ENCODE data around the gene ENG.
"Not testable (repeated sequence)": the region's sequence is repeated elsewhere in the genome, so short reads cannot be mapped to it uniquely, and the experiment has no call there.

The ENG gene

DNA sequence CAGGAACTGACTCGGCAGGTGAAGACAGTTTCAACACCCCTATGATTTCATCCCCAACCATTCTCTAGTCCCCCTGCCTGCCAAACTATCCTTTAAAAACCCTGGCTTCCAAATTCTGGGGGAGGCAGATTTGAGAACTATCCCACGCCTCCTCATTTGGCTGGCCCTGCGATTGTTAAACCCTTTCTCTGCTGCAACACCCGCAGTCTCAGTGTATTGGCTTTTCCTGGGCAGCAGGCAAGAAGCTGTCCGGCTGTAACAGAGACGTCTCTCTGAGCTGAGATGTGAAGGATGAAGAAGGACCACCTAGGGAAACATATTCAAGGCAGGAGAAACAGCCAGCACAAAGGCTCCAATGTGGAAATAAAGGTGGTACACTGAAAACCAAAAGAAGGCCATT, 38.4 kb upstream of the ENG start:
- Histone ChIP-seq H3K4me1 (ENCODE audit: control insufficient read depth in 1 of 2, insufficient read depth in 2 of 2, low read length in 2 of 2) (peaks cover 0 to 14% of the 10 kb centered on the region in 2 donors), H3K9ac (ENCODE audit: low read depth in 1 of 2, low read length in 2 of 2) (no peak overlapping the region), H3K27me3 (ENCODE audit: control insufficient read depth in 1 of 2, insufficient read depth in 2 of 2, low read length in 2 of 2) (no peaks in the 10 kb centered on the region), H3K4me3 (ENCODE audit: low read depth in 1 of 2, low read length in 2 of 2) (no peak overlapping the region), H3K36me3 (ENCODE audit: control insufficient read depth in 1 of 2, insufficient read depth in 2 of 2, low read length in 2 of 2) (peaks cover 20 to 43% of the 10 kb centered on the region in 2 donors), H3K9me3 (ENCODE audit: control insufficient read depth in 1 of 2, low read length in 2 of 2) (peaks cover 10 to 22% of the 10 kb centered on the region in 2 donors), H3K27ac (ENCODE audit: low read depth, low read length) (no peak overlapping the region)

GRCh38 chr9:127890053-127890452, 35.6 kb upstream of the ENG start:
- H3K36me3 ChIP-seq (ENCODE audit: control insufficient read depth in 1 of 2, insufficient read depth in 2 of 2, low read length in 2 of 2): peaks cover 17 to 45% of the 10 kb centered on the region in 2 donors

GRCh38 chr9:127887792-127888191, 33.3 kb upstream of the ENG start:
- no peak overlapping the region for H3K9ac ChIP-seq (ENCODE audit: low read depth in 1 of 2, low read length in 2 of 2)
- no peaks in the 10 kb centered on the region for H3K4me1 ChIP-seq (ENCODE audit: control insufficient read depth in 1 of 2, insufficient read depth in 2 of 2, low read length in 2 of 2)
- peaks cover 0 to 7% of the 10 kb centered on the region in 2 donors for H3K9me3 ChIP-seq (ENCODE audit: control insufficient read depth in 1 of 2, low read length in 2 of 2)
- no peaks in the 10 kb centered on the region for H3K27me3 ChIP-seq (ENCODE audit: control insufficient read depth in 1 of 2, insufficient read depth in 2 of 2, low read length in 2 of 2)
- H3K4me3 ChIP-seq (ENCODE audit: low read depth in 1 of 2, low read length in 2 of 2): no peak overlapping the region
- H3K36me3 ChIP-seq (ENCODE audit: control insufficient read depth in 1 of 2, insufficient read depth in 2 of 2, low read length in 2 of 2): peaks cover 0 to 23% of the 10 kb centered on the region in 2 donors
- no peak overlapping the region for H3K27ac ChIP-seq (ENCODE audit: low read depth, low read length)

More at GRCh38 chr9:127890053-127890452, 35.6 kb upstream of the ENG start:
- Histone ChIP-seq H3K4me3 (ENCODE audit: low read depth in 1 of 2, low read length in 2 of 2) (no peak overlapping the region), H3K9me3 (ENCODE audit: control insufficient read depth in 1 of 2, low read length in 2 of 2) (peaks cover 10 to 21% of the 10 kb centered on the region in 2 donors), H3K27ac (ENCODE audit: low read depth, low read length) (no peak overlapping the region), H3K9ac (ENCODE audit: low read depth in 1 of 2, low read length in 2 of 2) (no peak overlapping the region), H3K4me1 (ENCODE audit: control insufficient read depth in 1 of 2, insufficient read depth in 2 of 2, low read length in 2 of 2) (no peaks in the 10 kb centered on the region), H3K27me3 (ENCODE audit: control insufficient read depth in 1 of 2, insufficient read depth in 2 of 2, low read length in 2 of 2) (no peaks in the 10 kb centered on the region)

- H3K9ac ChIP-seq (ENCODE audit: low read depth in 1 of 2, low read length in 2 of 2): no peak overlapping the region
- H3K4me1 ChIP-seq (ENCODE audit: control insufficient read depth in 1 of 2, insufficient read depth in 2 of 2, low read length in 2 of 2): no peaks in the 10 kb centered on the region
- H3K4me3 ChIP-seq (ENCODE audit: low read depth in 1 of 2, low read length in 2 of 2): no peak overlapping the region
- peaks cover 0 to 22% of the 10 kb centered on the region in 2 donors for H3K36me3 ChIP-seq (ENCODE audit: control insufficient read depth in 1 of 2, insufficient read depth in 2 of 2, low read length in 2 of 2)
- H3K27me3 ChIP-seq (ENCODE audit: control insufficient read depth in 1 of 2, insufficient read depth in 2 of 2, low read length in 2 of 2): no peaks in the 10 kb centered on the region
- H3K9me3 ChIP-seq (ENCODE audit: control insufficient read depth in 1 of 2, low read length in 2 of 2): no peaks in the 10 kb centered on the region
- H3K27ac ChIP-seq (ENCODE audit: low read depth, low read length): no peak overlapping the region
Measured at GRCh38 chr9:127886401-127886972, 32.0 kb upstream of the ENG start.

GRCh38 chr9:127885508-127886281, 31.2 kb upstream of the ENG start:
- H3K36me3 ChIP-seq (ENCODE audit: control insufficient read depth in 1 of 2, insufficient read depth in 2 of 2, low read length in 2 of 2): peaks cover 0 to 22% of the 10 kb centered on the region in 2 donors
- no peaks in the 10 kb centered on the region for H3K27me3 ChIP-seq (ENCODE audit: control insufficient read depth in 1 of 2, insufficient read depth in 2 of 2, low read length in 2 of 2)
- H3K4me1 ChIP-seq (ENCODE audit: control insufficient read depth in 1 of 2, insufficient read depth in 2 of 2, low read length in 2 of 2): no peaks in the 10 kb centered on the region
- H3K9ac ChIP-seq (ENCODE audit: low read depth in 1 of 2, low read length in 2 of 2): no peak overlapping the region
- no peak overlapping the region for H3K4me3 ChIP-seq (ENCODE audit: low read depth in 1 of 2, low read length in 2 of 2)
- H3K27ac ChIP-seq (ENCODE audit: low read depth, low read length): no peak overlapping the region
- H3K9me3 ChIP-seq (ENCODE audit: control insufficient read depth in 1 of 2, low read length in 2 of 2): no peaks in the 10 kb centered on the region

DNA sequence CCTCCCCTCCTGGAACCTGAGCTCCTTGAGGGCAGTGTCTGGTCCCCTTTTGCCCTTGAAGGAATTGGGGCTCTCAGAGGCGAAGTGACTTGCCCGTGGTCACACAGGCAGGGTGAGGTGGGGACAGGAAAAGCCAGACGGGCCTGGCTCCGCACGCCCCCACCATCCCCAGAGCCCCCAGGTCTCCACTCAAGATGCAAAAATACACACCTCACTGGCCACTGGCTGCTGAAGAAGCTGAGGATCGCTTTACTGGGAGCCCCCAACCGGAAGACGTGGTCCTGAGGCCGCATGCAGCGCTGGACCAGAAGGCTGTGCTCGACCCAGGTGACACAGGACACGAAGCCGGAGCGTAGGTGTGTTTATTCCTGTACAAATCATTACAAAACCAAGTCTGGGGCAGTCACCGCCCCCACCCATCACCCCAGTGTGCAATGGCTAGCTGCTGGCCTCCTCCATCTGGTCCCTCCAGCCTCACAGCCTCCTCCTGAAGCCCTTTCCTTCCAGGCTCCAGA, 30.6 kb upstream of the ENG start:
- Histone ChIP-seq H3K9ac (ENCODE audit: low read depth in 1 of 2, low read length in 2 of 2) (no peak overlapping the region), H3K4me3 (ENCODE audit: low read depth in 1 of 2, low read length in 2 of 2) (no peak overlapping the region), H3K27me3 (ENCODE audit: control insufficient read depth in 1 of 2, insufficient read depth in 2 of 2, low read length in 2 of 2) (no peaks in the 10 kb centered on the region), H3K27ac (ENCODE audit: low read depth, low read length) (no peak overlapping the region), H3K4me1 (ENCODE audit: control insufficient read depth in 1 of 2, insufficient read depth in 2 of 2, low read length in 2 of 2) (no peaks in the 10 kb centered on the region), H3K36me3 (ENCODE audit: control insufficient read depth in 1 of 2, insufficient read depth in 2 of 2, low read length in 2 of 2) (peaks cover 0 to 16% of the 10 kb centered on the region in 2 donors), H3K9me3 (ENCODE audit: control insufficient read depth in 1 of 2, low read length in 2 of 2) (no peaks in the 10 kb centered on the region)

DNA sequence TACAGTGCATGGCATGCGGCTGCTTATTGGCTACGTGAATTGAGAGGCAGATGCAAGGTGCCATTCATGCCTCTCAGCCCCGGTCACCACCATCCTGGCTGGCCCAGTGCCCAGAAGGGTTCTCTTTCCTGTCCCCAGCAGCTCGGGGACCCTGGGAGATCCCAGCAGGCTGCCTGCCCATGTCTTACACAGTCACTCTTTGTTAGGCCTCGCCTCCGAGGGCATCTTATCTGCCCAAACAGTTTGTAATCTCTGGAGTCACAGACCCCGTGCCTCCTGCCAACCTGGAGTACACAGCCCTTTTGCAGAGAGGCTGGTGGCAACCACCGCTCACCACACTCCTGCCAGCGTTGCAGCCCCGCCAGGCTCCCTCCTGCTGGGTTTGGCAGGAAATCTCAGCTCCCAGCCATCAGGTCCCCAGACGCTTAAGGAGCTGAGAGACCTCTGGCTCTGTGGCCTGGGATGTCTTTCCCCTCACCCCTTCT, 30.0 kb upstream of the ENG start:
- Histone ChIP-seq H3K4me3 (ENCODE audit: low read depth in 1 of 2, low read length in 2 of 2) (no peak overlapping the region), H3K9ac (ENCODE audit: low read depth in 1 of 2, low read length in 2 of 2) (no peak overlapping the region), H3K36me3 (ENCODE audit: control insufficient read depth in 1 of 2, insufficient read depth in 2 of 2, low read length in 2 of 2) (peaks cover 0 to 15% of the 10 kb centered on the region in 2 donors), H3K4me1 (ENCODE audit: control insufficient read depth in 1 of 2, insufficient read depth in 2 of 2, low read length in 2 of 2) (no peaks in the 10 kb centered on the region), H3K27me3 (ENCODE audit: control insufficient read depth in 1 of 2, insufficient read depth in 2 of 2, low read length in 2 of 2) (no peaks in the 10 kb centered on the region), H3K9me3 (ENCODE audit: control insufficient read depth in 1 of 2, low read length in 2 of 2) (no peaks in the 10 kb centered on the region), H3K27ac (ENCODE audit: low read depth, low read length) (no peak overlapping the region)

DNA sequence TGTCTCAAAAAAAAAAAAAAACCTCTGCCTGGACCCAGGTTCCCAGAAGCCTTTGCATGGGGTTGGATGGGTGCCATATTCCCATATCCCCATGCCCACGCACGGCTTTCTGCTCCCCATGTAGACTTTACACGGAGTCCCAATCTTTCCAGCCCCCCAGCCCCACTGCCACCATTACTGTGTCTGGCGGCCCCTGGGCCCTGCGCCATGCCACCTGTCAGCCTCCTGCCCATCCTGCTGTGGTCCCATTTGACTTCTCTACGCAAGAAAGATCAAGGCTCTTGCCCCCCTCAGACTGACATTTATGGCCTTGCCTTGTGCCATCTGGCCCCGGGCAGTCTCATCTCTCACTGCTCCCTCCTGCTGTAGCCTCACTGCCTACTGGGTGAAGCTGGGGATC, 29.5 kb upstream of the ENG start:
- no peaks in the 10 kb centered on the region for H3K4me1 ChIP-seq (ENCODE audit: control insufficient read depth in 1 of 2, insufficient read depth in 2 of 2, low read length in 2 of 2)
- H3K27me3 ChIP-seq (ENCODE audit: control insufficient read depth in 1 of 2, insufficient read depth in 2 of 2, low read length in 2 of 2): no peaks in the 10 kb centered on the region
- H3K9ac ChIP-seq (ENCODE audit: low read depth in 1 of 2, low read length in 2 of 2): no peak overlapping the region
- no peak overlapping the region for H3K4me3 ChIP-seq (ENCODE audit: low read depth in 1 of 2, low read length in 2 of 2)
- H3K36me3 ChIP-seq (ENCODE audit: control insufficient read depth in 1 of 2, insufficient read depth in 2 of 2, low read length in 2 of 2): peaks cover 0 to 15% of the 10 kb centered on the region in 2 donors
- no peaks in the 10 kb centered on the region for H3K9me3 ChIP-seq (ENCODE audit: control insufficient read depth in 1 of 2, low read length in 2 of 2)
- no peak overlapping the region for H3K27ac ChIP-seq (ENCODE audit: low read depth, low read length)

GRCh38 chr9:127881715-127882114, 27.3 kb upstream of the ENG start:
- peaks cover 5 to 13% of the 10 kb centered on the region in 2 donors for H3K4me1 ChIP-seq (ENCODE audit: control insufficient read depth in 1 of 2, insufficient read depth in 2 of 2, low read length in 2 of 2)
- not testable (repeated sequence) for H3K36me3 ChIP-seq (ENCODE audit: control insufficient read depth in 1 of 2, insufficient read depth in 2 of 2, low read length in 2 of 2); H3K4me3 ChIP-seq (ENCODE audit: low read depth in 1 of 2, low read length in 2 of 2); H3K9me3 ChIP-seq (ENCODE audit: control insufficient read depth in 1 of 2, low read length in 2 of 2); H3K27me3 ChIP-seq (ENCODE audit: control insufficient read depth in 1 of 2, insufficient read depth in 2 of 2, low read length in 2 of 2); H3K27ac ChIP-seq (ENCODE audit: low read depth, low read length); H3K9ac ChIP-seq (ENCODE audit: low read depth in 1 of 2, low read length in 2 of 2)

DNA sequence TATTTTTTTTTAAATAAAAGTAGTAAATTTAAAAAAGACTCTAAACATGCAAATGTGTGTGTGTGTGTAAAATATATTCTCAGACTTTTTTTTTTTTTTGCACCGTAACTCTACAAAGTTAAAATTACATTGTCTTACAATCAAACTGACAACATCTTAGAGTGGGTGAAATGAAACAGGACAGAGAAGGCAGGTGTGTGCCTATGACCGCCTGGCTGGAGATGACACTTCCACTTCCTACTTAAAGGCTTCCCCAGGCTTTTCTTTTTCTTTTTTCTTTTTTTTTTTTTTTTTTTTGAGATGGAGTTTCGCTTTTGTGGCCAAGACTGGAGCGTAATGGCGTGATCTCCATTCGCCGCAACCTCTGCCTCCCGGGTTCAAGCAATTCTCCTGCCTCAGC, 25.7 kb upstream of the ENG start:
- H3K27me3 ChIP-seq (ENCODE audit: control insufficient read depth in 1 of 2, insufficient read depth in 2 of 2, low read length in 2 of 2): no peaks in the 10 kb centered on the region
- H3K36me3 ChIP-seq (ENCODE audit: control insufficient read depth in 1 of 2, insufficient read depth in 2 of 2, low read length in 2 of 2): no peaks in the 10 kb centered on the region
- H3K4me1 ChIP-seq (ENCODE audit: control insufficient read depth in 1 of 2, insufficient read depth in 2 of 2, low read length in 2 of 2): peaks cover 11 to 25% of the 10 kb centered on the region in 2 donors
- H3K9ac ChIP-seq (ENCODE audit: low read depth in 1 of 2, low read length in 2 of 2): no peak overlapping the region
- H3K9me3 ChIP-seq (ENCODE audit: control insufficient read depth in 1 of 2, low read length in 2 of 2): no peaks in the 10 kb centered on the region
- no peak overlapping the region for H3K27ac ChIP-seq (ENCODE audit: low read depth, low read length)
- H3K4me3 ChIP-seq (ENCODE audit: low read depth in 1 of 2, low read length in 2 of 2): no peak overlapping the region
